ENCODE results near the gene CD2BP2.
"Not testable (repeated sequence)": the region's sequence is repeated elsewhere in the genome, so short reads cannot be mapped to it uniquely, and the experiment has no call there.

CD2BP2 gene

GRCh38 chr16:30335598-30336474 lies 19.3 kb downstream of the CD2BP2 start:
- TF ChIP-seq CTCF (IDR thresholded peaks at IDR 0.05), result no peak

GRCh38 chr16:30335028-30335597 lies 20.0 kb downstream of the CD2BP2 start:
- H3K27ac ChIP-seq, result peak overlapping the region; percentile 95
- peak; percentile 14 for TF ChIP-seq CTCF (IDR thresholded peaks at IDR 0.05)
- H3K36me3 ChIP-seq, H3K9me3 ChIP-seq, H3K27me3 ChIP-seq: not testable (repeated sequence)
- peaks cover 15% of the 10 kb centered on the region in 2 experiments for H3K4me1 ChIP-seq (ENCODE audit: control insufficient read depth in 1 of 2, insufficient read depth in 1 of 2, low read depth in 1 of 2, low read length in 1 of 2)
- peak overlapping the region; percentile 65 to 82 for H3K4me3 ChIP-seq (ENCODE audit: low read depth in 1 of 2, low read length in 1 of 2)

More at GRCh38 chr16:30335598-30336474, 19.3 kb downstream of the CD2BP2 start:
- Histone ChIP-seq H3K36me3 (no peaks in the 10 kb centered on the region), H3K27me3 (no peaks in the 10 kb centered on the region), H3K4me3 (ENCODE audit: low read depth in 1 of 2, low read length in 1 of 2) (peak overlapping the region; percentile 65 to 82), H3K9me3 (no peaks in the 10 kb centered on the region), H3K4me1 (ENCODE audit: control insufficient read depth in 1 of 2, insufficient read depth in 1 of 2, low read depth in 1 of 2, low read length in 1 of 2) (peaks cover 9 to 10% of the 10 kb centered on the region in 2 experiments), H3K27ac (peak overlapping the region; percentile 95)

- H3K27ac ChIP-seq, result peak overlapping the region; percentile 95
- H3K4me3 ChIP-seq (ENCODE audit: low read depth in 1 of 2, low read length in 1 of 2), result peak overlapping the region; percentile 65 to 82
- not testable (repeated sequence) for H3K9me3 ChIP-seq
Measured at GRCh38 chr16:30334473-30334989, 20.6 kb downstream of the CD2BP2 start.

GRCh38 chr16:30324220-30324619 lies 30.9 kb downstream of the CD2BP2 start:
- not testable (repeated sequence) for H3K9me3 ChIP-seq; H3K36me3 ChIP-seq; H3K4me1 ChIP-seq (ENCODE audit: control insufficient read depth in 1 of 2, insufficient read depth in 1 of 2, low read depth in 1 of 2, low read length in 1 of 2); H3K4me3 ChIP-seq (ENCODE audit: low read depth in 1 of 2, low read length in 1 of 2); H3K27me3 ChIP-seq; H3K27ac ChIP-seq

More at GRCh38 chr16:30334473-30334989, 20.6 kb downstream of the CD2BP2 start:
- H3K4me1 ChIP-seq (ENCODE audit: control insufficient read depth in 1 of 2, insufficient read depth in 1 of 2, low read depth in 1 of 2, low read length in 1 of 2), result peaks cover 15% of the 10 kb centered on the region in 2 experiments
- H3K36me3 ChIP-seq, H3K27me3 ChIP-seq: not testable (repeated sequence)

GRCh38 chr16:30318647-30319046 lies 36.5 kb downstream of the CD2BP2 start:
- not testable (repeated sequence) for H3K4me3 ChIP-seq (ENCODE audit: low read depth in 1 of 2, low read length in 1 of 2); H3K9me3 ChIP-seq; H3K36me3 ChIP-seq; H3K27ac ChIP-seq; H3K27me3 ChIP-seq; H3K4me1 ChIP-seq (ENCODE audit: control insufficient read depth in 1 of 2, insufficient read depth in 1 of 2, low read depth in 1 of 2, low read length in 1 of 2)

GRCh38 chr16:30310937-30311336 lies 44.2 kb downstream of the CD2BP2 start:
- not testable (repeated sequence) for H3K4me3 ChIP-seq (ENCODE audit: low read depth in 1 of 2, low read length in 1 of 2); H3K27ac ChIP-seq; H3K27me3 ChIP-seq; H3K36me3 ChIP-seq; H3K9me3 ChIP-seq
- peaks cover 5 to 13% of the 10 kb centered on the region in 2 experiments for H3K4me1 ChIP-seq (ENCODE audit: control insufficient read depth in 1 of 2, insufficient read depth in 1 of 2, low read depth in 1 of 2, low read length in 1 of 2)

GRCh38 chr16:30309255-30309654 lies 45.9 kb downstream of the CD2BP2 start:
- peaks cover 5 to 13% of the 10 kb centered on the region in 2 experiments for H3K4me1 ChIP-seq (ENCODE audit: control insufficient read depth in 1 of 2, insufficient read depth in 1 of 2, low read depth in 1 of 2, low read length in 1 of 2)
- H3K27ac ChIP-seq; H3K36me3 ChIP-seq; H3K9me3 ChIP-seq; H3K4me3 ChIP-seq (ENCODE audit: low read depth in 1 of 2, low read length in 1 of 2); H3K27me3 ChIP-seq: not testable (repeated sequence)

Measured in neutrophil (primary cell).